Ovary (tissue), 9 donors: Measurements from ENCODE around the gene SPOCK1. TPM values are rescaled to one million over a fixed set of nuclear protein-coding genes. Genes with fewer than 3 reads are reported as not detected.

Experiments used
- DNase-seq, 5 donors: peaks; one replicate each; pipeline ENCODE4 v3.0.0-alpha.2; 2019 to 2020
- H3K27ac ChIP-seq, 2 donors: fragments of 200-600 bp; one replicate each; pipeline versions ENCODE4 v1.5.1 to v1.8.0; 2019 to 2022
- H3K27me3 ChIP-seq: fragments of 200-600 bp; one replicate; pipeline ENCODE4 v1.8.0; 2022
- H3K36me3 ChIP-seq: fragments of 200-600 bp; sonication (generic); one replicate; pipeline ENCODE4 v1.5.1; 2019
- H3K4me1 ChIP-seq: one replicate; pipeline ENCODE4 v1.8.1; 2013; ENCODE audit warnings: mild to moderate bottlenecking, moderate library complexity; ENCODE audit not compliant: insufficient read depth
- H3K4me3 ChIP-seq: fragments of 200-600 bp; sonication (generic); one replicate; pipeline ENCODE4 v1.5.1; 2017
- H3K9me3 ChIP-seq, 2 donors: fragments of 200-600 bp in 1 of 2; sonication (generic) in 1 of 2; one replicate each; pipeline versions ENCODE4 v1.5.1 to v1.8.1; 2013 to 2019; ENCODE audit warnings: mild to moderate bottlenecking in 1 of 2, moderate library complexity in 1 of 2
- CTCF ChIP-seq, 3 donors: fragments of 450-650 bp in 2 of 3; fragments of 200-600 bp in 1 of 3; IDR thresholded peaks; one replicate each; pipeline versions ENCODE4 v1.5.1 to v1.8.0; 2016 to 2022; ENCODE audit warnings: antibody characterized with exemption in 3 of 3, mild to moderate bottlenecking in 1 of 3
- EP300 ChIP-seq: sonication (generic); formaldehyde crosslinking; IDR thresholded peaks from one replicate; pipeline ENCODE4 v1.6.1; 2017; ENCODE audit warnings: antibody characterized with exemption
- POLR2A ChIP-seq: fragments of 450-650 bp; IDR thresholded peaks from one replicate; pipeline ENCODE4 v1.6.1; 2017; ENCODE audit warnings: antibody characterized with exemption, mild to moderate bottlenecking, moderate library complexity
- WGBS, 3 donors: extraction: QIAGEN DNeasy Blood & Tissue Kit in 1 of 3; methylation state at CpG; one replicate each; pipeline versions ENCODE4 v1.1.5 to v1.1.7; 2013 to 2017; 5-methylcytosine and 5-hydroxymethylcytosine counted together
- intact Hi-C, 4 donors: fragments of 100-400 bp; cut with DNase I; formaldehyde crosslinking; loops; one replicate each; pipeline versions ENCODE4 v1.11.0 to v1.15.1; 2022 to 2023
- polyA plus RNA-seq, 2 donors: library from polyadenylated mRNA; stranded (reverse); fragments of 200-250 nt in 1 of 2; fragments of 350-450 nt in 1 of 2; fragmentation: Illumina TruSeq in 1 of 2; extraction: RNeasy Lipid Tissue Mini Kit (QIAGEN cat#74804) in 1 of 2; gene quantifications; one replicate each; pipeline ENCODE4 v1.2.3, GENCODE V29; 2013 to 2014
- total RNA-seq, 7 donors: library from RNA; depleted of rRNA in 2 of 7; stranded (reverse); fragments of >200 nt in 2 of 7; fragmentation: NEBNext Ultra II Directional in 3 of 7; extraction: Animal tissue kit (Norgen Biotek cat#: 25700) in 3 of 7; gene quantifications; one replicate each; pipeline versions ENCODE4 v1.1.0 to v1.2.4, GENCODE V29; 2016 to 2023
- donor health status: DM: no; HTN: no; CAD: no; lungs with moderate emphysema.
- donor health status: DM: no; HTN: no; CAD: no.
- donor health status: Bipolar disorder and iron deficiency.
- donor health status: DM: yes; HTN: yes; CAD: no.
- donor health status: DM: no; HTN: no; CAD: no.
- donor health status: DM: yes; HTN: yes; CAD: no.

Gene SPOCK1
- total and polyA plus RNA-seq, 9 donors: 1.3 to 42.6 (median 10.8) TPM

- 57 to 70% (median 65%) methylated on average over 3 of the region's 3 CpGs for WGBS, 3 donors
- Histone ChIP-seq H3K27ac (no peak overlapping the region), H3K4me1 (no peaks in the 10 kb centered on the region), H3K4me3 (no peak overlapping the region), H3K9me3 (no peaks in the 10 kb centered on the region), H3K36me3 (no peaks in the 10 kb centered on the region), H3K27me3 (no peaks in the 10 kb centered on the region)
- intact Hi-C loops: no loop called here
- TF ChIP-seq CTCF (IDR thresholded peaks at IDR 0.05) (no peak), POLR2A (no peak), EP300 (no peak)
- DNase-seq: no peak
Observed at GRCh38 chr5:137280656-137281055, 218.5 kb downstream of the SPOCK1 start.

GRCh38 chr5:137279521-137280231, 219.4 kb downstream of the SPOCK1 start:
- Histone ChIP-seq H3K27me3 (no peaks in the 10 kb centered on the region), H3K27ac (no peak overlapping the region), H3K36me3 (no peaks in the 10 kb centered on the region), H3K9me3 (no peaks in the 10 kb centered on the region), H3K4me1 (no peaks in the 10 kb centered on the region), H3K4me3 (no peak overlapping the region)
- no peak for DNase-seq
- intact Hi-C loops: no loop called here
- WGBS, 3 donors: 75 to 83% (median 81%) methylated on average over 6 of the region's 6 CpGs
- TF ChIP-seq EP300 (no peak), CTCF (IDR thresholded peaks at IDR 0.05) (no peak), POLR2A (no peak)

- no peak for DNase-seq
- Histone ChIP-seq H3K27me3 (no peaks in the 10 kb centered on the region), H3K4me3 (no peak overlapping the region), H3K4me1 (no peaks in the 10 kb centered on the region), H3K27ac (no peak overlapping the region), H3K9me3 (no peaks in the 10 kb centered on the region), H3K36me3 (no peaks in the 10 kb centered on the region)
- TF ChIP-seq EP300 (no peak), POLR2A (no peak), CTCF (IDR thresholded peaks at IDR 0.05) (no peak)
- intact Hi-C loops: no loop called here
- WGBS, 3 donors: 80 to 96% (median 84%) methylated on average over 5 of the region's 5 CpGs
Observed at GRCh38 chr5:137278476-137278875, 220.7 kb downstream of the SPOCK1 start.

GRCh38 chr5:137275083-137275482, 224.0 kb downstream of the SPOCK1 start:
- Histone ChIP-seq H3K27me3 (no peaks in the 10 kb centered on the region), H3K27ac (no peak overlapping the region), H3K9me3 (no peaks in the 10 kb centered on the region), H3K4me1 (no peaks in the 10 kb centered on the region), H3K4me3 (no peak overlapping the region), H3K36me3 (no peaks in the 10 kb centered on the region)
- intact Hi-C loops: no loop called here
- TF ChIP-seq EP300 (no peak), CTCF (IDR thresholded peaks at IDR 0.05) (no peak), POLR2A (no peak)
- 52 to 64% (median 64%) methylated on average over 2 of the region's 2 CpGs for WGBS, 3 donors
- DNase-seq: no peak
